Ishikawa (cell line): Measurements from ENCODE around the gene FST.

Source experiments
- CEBPB ChIP-seq: IDR thresholded peaks from 2 replicates; pipeline ENCODE4 v1.6.1; 2012
- CREB1 ChIP-seq: IDR thresholded peaks from 2 replicates; pipeline ENCODE4 v1.6.1; 2012; ENCODE audit warnings: low read depth
- EGR1 ChIP-seq: IDR thresholded peaks from 2 replicates; pipeline ENCODE4 v1.6.1; 2012
- EP300 ChIP-seq: IDR thresholded peaks from 2 replicates; pipeline ENCODE4 v1.6.1; 2012; ENCODE audit warnings: borderline replicate concordance
- FOXM1 ChIP-seq: IDR thresholded peaks from 2 replicates; pipeline ENCODE4 v1.6.1; 2012; ENCODE audit warnings: low read depth, borderline replicate concordance
- MAX ChIP-seq: IDR thresholded peaks from 2 replicates; pipeline ENCODE4 v1.6.1; 2012
- NFIC ChIP-seq: IDR thresholded peaks from 2 replicates; pipeline ENCODE4 v1.6.1; 2012
- RAD21 ChIP-seq: IDR thresholded peaks from 2 replicates; pipeline ENCODE4 v1.6.1; 2012; ENCODE audit warnings: low read depth
- REST ChIP-seq: IDR thresholded peaks from 2 replicates; pipeline ENCODE4 v1.6.1; 2012; ENCODE audit warnings: low read depth, mild to moderate bottlenecking
- TAF1 ChIP-seq: IDR thresholded peaks from 2 replicates; pipeline ENCODE4 v1.6.1; 2012; ENCODE audit warnings: low read depth, mild to moderate bottlenecking
- TCF12 ChIP-seq: IDR thresholded peaks from 2 replicates; pipeline ENCODE4 v1.6.1; 2012; ENCODE audit warnings: low read depth
- TEAD4 ChIP-seq: IDR thresholded peaks from 2 replicates; pipeline ENCODE4 v1.6.1; 2012
- USF1 ChIP-seq: IDR thresholded peaks from 2 replicates; pipeline ENCODE4 v1.6.1; 2012
- YY1 ChIP-seq: IDR thresholded peaks from 2 replicates; pipeline ENCODE4 v1.6.1; 2012; ENCODE audit warnings: low read depth
- ZBTB7A ChIP-seq: IDR thresholded peaks from 2 replicates; pipeline ENCODE4 v1.6.1; 2012; ENCODE audit warnings: low read depth

FST gene

GRCh38 chr5:53456366-53456765, 24.1 kb upstream of the FST start:
- TF ChIP-seq ZBTB7A (no peak), TCF12 (no peak), CREB1 (no peak), CEBPB (no peak), MAX (no peak), YY1 (no peak), EP300 (no peak), NFIC (no peak), EGR1 (no peak), USF1 (no peak), REST (no peak), FOXM1 (no peak)

GRCh38 chr5:53463909-53464621, 16.4 kb upstream of the FST start:
- TF ChIP-seq YY1 (no peak), MAX (no peak), TAF1 (no peak), CEBPB (no peak), USF1 (no peak), NFIC (no peak), RAD21 (no peak), FOXM1 (no peak), ZBTB7A (no peak), EGR1 (no peak), TCF12 (no peak)

GRCh38 chr5:53464722-53465121, 15.7 kb upstream of the FST start:
- TF ChIP-seq FOXM1, result no peak
- no peak for TF ChIP-seq CREB1
- no peak for TF ChIP-seq EP300
- no peak for TF ChIP-seq CEBPB
- no peak for TF ChIP-seq MAX
- no peak for TF ChIP-seq TAF1
- TF ChIP-seq EGR1, result no peak
- no peak for TF ChIP-seq TEAD4
- TF ChIP-seq ZBTB7A, result no peak
- no peak for TF ChIP-seq USF1
- TF ChIP-seq NFIC, result no peak
- no peak for TF ChIP-seq TCF12
- TF ChIP-seq YY1, result no peak

GRCh38 chr5:53469946-53470687, 10.3 kb upstream of the FST start:
- peak; percentile 75 for TF ChIP-seq TEAD4
- TF ChIP-seq TAF1, result no peak
- TF ChIP-seq FOXM1, result no peak

GRCh38 chr5:53472279-53472678, 8.2 kb upstream of the FST start:
- TF ChIP-seq ZBTB7A, result no peak
- TF ChIP-seq FOXM1, result no peak
- no peak for TF ChIP-seq EP300
- TF ChIP-seq RAD21, result no peak

GRCh38 chr5:53472720-53473510, 7.5 kb upstream of the FST start:
- TF ChIP-seq CEBPB (no peak), FOXM1 (no peak), REST (no peak), TCF12 (no peak), TAF1 (no peak), CREB1 (no peak), EP300 (no peak), USF1 (no peak)
